HG02571 (cell line): Measurements from ENCODE around the gene ZNF559.

Source experiments
- ATAC-seq: cut with Tn5 transposase; IDR thresholded peaks from one replicate; pipeline ENCODE4 v1.9.1; 2021; ENCODE audit warnings: mild to moderate bottlenecking, moderate library complexity; ENCODE audit not compliant: unreplicated experiment

ZNF559 gene

GRCh38 chr19:9352505-9352904, 28.5 kb downstream of the ZNF559 start:
- no peak for ATAC-seq

GRCh38 chr19:9353011-9353410, 29.0 kb downstream of the ZNF559 start:
- ATAC-seq = no peak

GRCh38 chr19:9354651-9355050, 30.7 kb downstream of the ZNF559 start:
- no peak for ATAC-seq

GRCh38 chr19:9362905-9363304, 38.9 kb downstream of the ZNF559 start, which contains the start of gene ZNF177:
Gene ZNF177 (plus strand): TSS chr19:9363013. CDS start chr19:9378312, 15,299 bp downstream.
- ATAC-seq = no peak

- ATAC-seq = no peak
These were observed 47.0 kb downstream of the ZNF559 start for GRCh38 chr19:9370738-9371619.

- ATAC-seq = no peak
These were observed 57.4 kb downstream of the ZNF559 start for GRCh38 chr19:9381361-9381785.
